Lower leg skin (tissue), 3 donors: ENCODE data around the gene CLCN6.

Experiments used
- POLR2A ChIP-seq, 2 donors: fragments of 450-650 bp; IDR thresholded peaks; one replicate each; pipeline ENCODE4 v1.6.1; 2016 to 2017; ENCODE audit warnings: antibody characterized with exemption in 2 of 2, mild to moderate bottlenecking in 1 of 2, moderate library complexity in 1 of 2
- TF ChIP-seq, protein P1 (sequence below), 3 donors: fragments of 450-650 bp; IDR thresholded peaks; one replicate each; pipeline ENCODE4 v1.5.1; 2016; ENCODE audit warnings: antibody characterized with exemption in 3 of 3, mild to moderate bottlenecking in 3 of 3, moderate library complexity in 2 of 3

DNA sequence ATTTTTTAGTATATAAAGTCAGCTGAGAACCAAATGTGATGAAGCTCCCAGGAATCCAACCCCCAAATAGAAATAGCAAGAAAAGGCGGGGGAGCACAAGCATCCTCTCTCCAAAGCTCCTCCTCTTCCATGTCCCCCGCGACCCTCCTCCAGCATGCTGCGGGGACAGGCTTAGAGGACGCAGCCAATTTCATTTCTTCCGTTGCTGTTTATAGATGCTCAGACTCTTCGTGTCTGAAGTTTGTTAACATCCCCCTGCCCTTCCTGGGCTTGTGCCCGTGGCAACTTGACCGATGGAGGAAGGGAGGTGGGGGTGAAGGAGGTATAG lies 42.3 kb downstream of the CLCN6 start:
- TF ChIP-seq, protein P1, sequence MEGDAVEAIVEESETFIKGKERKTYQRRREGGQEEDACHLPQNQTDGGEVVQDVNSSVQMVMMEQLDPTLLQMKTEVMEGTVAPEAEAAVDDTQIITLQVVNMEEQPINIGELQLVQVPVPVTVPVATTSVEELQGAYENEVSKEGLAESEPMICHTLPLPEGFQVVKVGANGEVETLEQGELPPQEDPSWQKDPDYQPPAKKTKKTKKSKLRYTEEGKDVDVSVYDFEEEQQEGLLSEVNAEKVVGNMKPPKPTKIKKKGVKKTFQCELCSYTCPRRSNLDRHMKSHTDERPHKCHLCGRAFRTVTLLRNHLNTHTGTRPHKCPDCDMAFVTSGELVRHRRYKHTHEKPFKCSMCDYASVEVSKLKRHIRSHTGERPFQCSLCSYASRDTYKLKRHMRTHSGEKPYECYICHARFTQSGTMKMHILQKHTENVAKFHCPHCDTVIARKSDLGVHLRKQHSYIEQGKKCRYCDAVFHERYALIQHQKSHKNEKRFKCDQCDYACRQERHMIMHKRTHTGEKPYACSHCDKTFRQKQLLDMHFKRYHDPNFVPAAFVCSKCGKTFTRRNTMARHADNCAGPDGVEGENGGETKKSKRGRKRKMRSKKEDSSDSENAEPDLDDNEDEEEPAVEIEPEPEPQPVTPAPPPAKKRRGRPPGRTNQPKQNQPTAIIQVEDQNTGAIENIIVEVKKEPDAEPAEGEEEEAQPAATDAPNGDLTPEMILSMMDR (IDR thresholded peaks at IDR 0.05): no peak
- TF ChIP-seq POLR2A (IDR thresholded peaks at IDR 0.05): no peak
